ENCODE measurements around the gene ELFN2. TPM values are rescaled to one million over a fixed set of nuclear protein-coding genes. Genes with fewer than 3 reads are reported as not detected.
A peak's percentile ranks its signal among the peaks of the same experiment; 100 is the strongest.

The ELFN2 gene
- total RNA-seq, 2 experiments from 2014 or later, result 0.28 to 0.38 TPM

DNA sequence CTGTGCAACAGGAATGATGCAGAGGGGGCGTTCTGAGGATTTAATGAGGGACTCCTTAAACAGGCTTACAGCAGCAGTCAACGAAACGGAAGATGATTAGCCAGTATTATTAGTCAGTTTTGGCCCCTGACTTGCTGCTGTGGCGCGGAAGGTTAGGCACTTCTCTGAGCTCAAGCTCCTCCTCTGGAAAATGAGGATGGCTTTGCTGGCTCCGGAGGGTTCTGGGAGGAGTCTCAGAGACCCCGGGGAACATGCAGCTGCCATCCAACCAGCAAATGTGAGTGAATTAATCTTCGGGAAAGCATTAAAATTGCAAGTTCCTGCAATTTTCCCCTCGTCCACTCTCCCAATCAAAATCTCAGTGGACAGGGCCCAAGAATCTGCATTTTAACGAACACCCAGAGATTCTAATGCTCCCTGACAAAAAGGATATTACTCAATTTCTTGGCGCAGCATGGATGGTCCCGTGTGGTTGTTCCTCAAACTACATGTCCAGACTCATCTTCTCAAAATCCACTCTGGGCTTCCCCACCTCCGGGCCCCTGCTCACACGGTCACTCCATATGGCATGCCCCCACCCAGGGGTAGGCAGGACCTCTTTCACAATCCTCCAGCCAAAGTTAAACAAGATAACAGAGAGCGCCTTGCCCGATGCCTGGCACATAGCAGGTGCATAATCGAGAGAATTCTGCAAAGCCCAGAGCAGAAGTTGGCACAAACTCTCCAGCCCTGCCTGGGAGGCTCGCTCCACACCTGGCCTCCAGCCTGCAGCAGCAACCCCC, 6.4 kb downstream of the ELFN2 start:
- CTCF ChIA-PET, result interaction anchor here (0.8 kb wide), 1 partner anchor 9 kb away, joined by 4 read pairs; no protein-coding TSS in a partner anchor
- POLR2A ChIA-PET, result no interaction called here
- no peak overlapping the region for H3K27ac Mint-ChIP-seq
- H3K4me1 Mint-ChIP-seq, result peaks cover 31% of the 10 kb centered on the region
- no peak for DNase-seq
- H3K36me3 Mint-ChIP-seq (ENCODE audit: low read depth), result no peaks in the 10 kb centered on the region
- H3K27me3 Mint-ChIP-seq, result peaks cover 74% of the 10 kb centered on the region
- peak overlapping the region; percentile 44 for H3K4me3 Mint-ChIP-seq
- no peaks in the 10 kb centered on the region for H3K9me3 Mint-ChIP-seq

DNA sequence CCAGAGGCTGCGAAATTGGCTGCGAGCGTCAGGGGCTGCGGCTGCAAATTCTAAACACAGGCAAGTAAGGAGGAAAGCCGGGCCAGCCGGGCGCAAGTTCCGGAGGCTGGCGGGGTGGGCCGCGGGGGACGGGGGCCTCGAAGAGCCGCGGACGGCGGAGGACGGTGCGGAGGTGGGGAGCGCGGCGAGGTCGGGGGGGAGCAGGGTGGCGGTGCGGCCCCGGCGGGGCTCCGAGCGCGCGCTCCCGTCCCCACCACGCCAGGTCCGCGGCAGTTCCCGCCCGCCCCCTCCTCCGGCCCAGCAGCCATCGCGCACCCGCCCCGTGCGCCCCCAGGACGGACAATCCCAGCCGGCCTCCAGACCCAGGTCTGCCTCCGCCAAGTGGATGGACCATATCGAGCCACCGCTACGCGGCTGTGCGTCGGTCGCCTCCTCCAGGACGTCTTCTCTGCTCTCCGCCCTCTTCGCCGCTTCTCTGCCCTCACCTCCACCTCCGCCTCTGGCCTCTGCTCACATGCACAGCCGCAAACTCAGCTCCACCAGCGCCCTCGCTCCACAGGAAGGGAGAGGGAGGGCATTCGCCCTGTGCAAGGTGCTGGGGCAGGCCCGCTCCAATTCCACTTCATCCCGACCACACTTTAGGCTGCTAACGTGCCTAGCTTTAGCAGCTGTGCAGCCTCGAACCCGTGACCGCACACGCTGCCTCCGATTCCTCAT, 7.2 kb downstream of the ELFN2 start:
- POLR2A ChIA-PET, result no interaction called here
- peak; percentile 47 for DNase-seq
- CTCF ChIA-PET, result interaction anchor here (0.8 kb wide), 1 partner anchor 10 kb away, joined by 4 read pairs; no protein-coding TSS in a partner anchor
- H3K27me3 Mint-ChIP-seq, result peaks cover 68% of the 10 kb centered on the region
- peaks cover 32% of the 10 kb centered on the region for H3K4me1 Mint-ChIP-seq
- no peaks in the 10 kb centered on the region for H3K36me3 Mint-ChIP-seq (ENCODE audit: low read depth)
- no peaks in the 10 kb centered on the region for H3K9me3 Mint-ChIP-seq
- H3K27ac Mint-ChIP-seq, result no peak overlapping the region
- H3K4me3 Mint-ChIP-seq, result peak overlapping the region; percentile 49

DNA sequence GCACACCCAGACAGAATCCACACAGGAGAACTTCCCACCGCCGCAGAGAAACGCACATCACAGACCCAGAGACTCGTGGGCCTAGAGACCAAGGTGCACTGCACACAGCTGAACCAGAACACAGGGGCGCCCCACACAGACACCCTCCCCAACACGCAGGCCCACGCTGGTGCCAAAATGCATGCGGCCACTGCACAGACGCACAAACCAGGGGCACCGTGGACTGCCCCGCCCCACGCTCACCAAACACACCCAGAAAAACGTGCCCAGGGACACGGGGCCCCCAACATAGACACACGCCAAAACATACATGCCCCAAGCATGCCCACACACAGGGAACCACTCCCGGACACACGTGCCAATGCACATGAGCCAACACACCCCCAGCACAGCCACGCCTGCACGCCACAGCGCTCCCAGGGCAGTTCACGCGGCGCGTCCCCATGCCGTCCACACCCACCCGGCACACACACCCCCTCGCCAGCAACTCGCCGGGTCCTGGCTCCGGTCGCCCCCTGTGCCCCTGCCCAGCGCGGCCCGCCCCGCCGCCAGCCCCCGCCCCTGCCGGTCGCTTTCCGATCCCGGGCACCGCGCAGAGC, 7.8 kb downstream of the ELFN2 start:
- Mint-ChIP-seq H3K27ac (no peak overlapping the region), H3K27me3 (peaks cover 68% of the 10 kb centered on the region)

DNA sequence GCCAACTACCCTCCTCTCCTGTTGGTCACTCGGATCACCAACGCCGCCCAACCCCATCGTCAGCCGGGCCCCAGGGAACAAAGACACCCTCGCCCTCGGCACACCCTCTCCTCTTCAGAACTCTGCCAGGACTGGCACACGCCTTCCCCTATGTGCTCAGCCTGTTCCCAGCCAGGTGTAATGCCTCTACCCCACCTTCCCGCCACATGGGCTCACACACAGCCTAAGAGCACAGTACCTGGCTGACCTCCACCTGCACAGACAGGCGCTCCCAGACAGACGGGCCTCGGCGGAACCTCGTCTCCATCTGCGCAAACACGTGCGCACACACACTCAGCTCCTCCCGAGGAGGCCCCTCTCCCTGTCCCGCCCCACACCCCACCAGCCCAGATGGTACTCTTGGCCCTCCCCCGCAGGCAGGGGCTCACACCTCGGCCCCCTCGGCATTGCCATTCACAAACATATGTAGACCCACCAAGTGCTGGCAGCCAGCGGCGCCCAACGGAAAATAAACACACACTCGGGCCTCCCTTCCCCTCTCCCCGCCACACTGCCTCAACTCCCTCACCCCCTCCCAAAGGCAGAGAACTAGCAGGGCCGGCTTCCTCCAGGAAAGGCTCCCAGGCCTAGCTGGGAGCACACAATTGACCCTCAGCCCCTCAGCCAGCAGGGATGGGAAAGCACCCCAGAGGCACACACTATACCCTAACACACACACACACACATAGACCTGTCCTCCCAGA, 8.5 kb downstream of the ELFN2 start:
- CTCF ChIA-PET, result no interaction called here

More for the DNA sequence above, 7.8 kb downstream of the ELFN2 start:
- peaks cover 32% of the 10 kb centered on the region for H3K4me1 Mint-ChIP-seq
- H3K36me3 Mint-ChIP-seq (ENCODE audit: low read depth), result no peaks in the 10 kb centered on the region
- H3K9me3 Mint-ChIP-seq, result no peaks in the 10 kb centered on the region
- DNase-seq, result no peak
- ChIA-PET POLR2A (no interaction called here), CTCF (no interaction called here)
- peak overlapping the region; percentile 49 for H3K4me3 Mint-ChIP-seq

DNA sequence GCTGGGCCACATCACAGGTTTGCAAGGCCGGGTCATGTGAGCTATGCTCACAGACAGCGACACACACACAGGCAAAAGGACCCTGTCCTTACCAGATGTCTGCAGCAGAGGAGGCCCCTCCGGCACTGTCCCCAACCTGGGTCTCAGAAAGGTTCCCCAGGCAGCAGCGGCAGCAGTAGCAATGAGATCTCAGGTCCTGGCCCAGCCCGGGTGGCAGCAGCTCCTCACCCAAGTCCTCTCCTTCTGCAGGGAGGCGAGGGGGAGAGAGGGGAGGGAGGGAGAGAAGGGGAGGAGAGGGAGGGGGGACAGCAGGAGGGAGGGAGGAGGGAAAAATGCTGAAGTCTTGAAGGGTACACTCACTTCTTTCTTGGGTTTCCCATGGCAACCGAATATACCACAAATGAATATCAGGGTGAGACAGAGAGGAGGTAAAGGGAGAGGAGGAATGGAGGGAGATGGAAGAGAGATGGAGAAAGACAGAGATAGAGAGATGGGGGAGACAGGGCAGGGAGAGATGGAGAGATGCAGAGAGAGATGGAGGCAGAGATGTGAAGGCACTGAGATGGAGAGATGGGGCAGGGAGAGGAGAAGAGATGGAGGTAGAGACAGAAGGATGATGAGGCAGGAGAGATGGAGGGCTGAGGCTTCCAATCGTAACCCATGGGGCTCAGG, 9.5 kb downstream of the ELFN2 start:
- CTCF ChIA-PET, result no interaction called here
- Mint-ChIP-seq H3K27ac (no peak overlapping the region), H3K4me3 (no peak overlapping the region), H3K9me3 (no peaks in the 10 kb centered on the region), H3K4me1 (peaks cover 35% of the 10 kb centered on the region), H3K36me3 (ENCODE audit: low read depth) (no peaks in the 10 kb centered on the region), H3K27me3 (peaks cover 70% of the 10 kb centered on the region)
- DNase-seq, result no peak
- POLR2A ChIA-PET, result no interaction called here

More for the DNA sequence above, 8.5 kb downstream of the ELFN2 start:
- Mint-ChIP-seq H3K36me3 (ENCODE audit: low read depth) (no peaks in the 10 kb centered on the region), H3K27ac (no peak overlapping the region), H3K9me3 (no peaks in the 10 kb centered on the region), H3K4me1 (peaks cover 32% of the 10 kb centered on the region), H3K27me3 (peaks cover 67% of the 10 kb centered on the region), H3K4me3 (peak overlapping the region; percentile 49)
- DNase-seq, result no peak
- POLR2A ChIA-PET, result no interaction called here

DNA sequence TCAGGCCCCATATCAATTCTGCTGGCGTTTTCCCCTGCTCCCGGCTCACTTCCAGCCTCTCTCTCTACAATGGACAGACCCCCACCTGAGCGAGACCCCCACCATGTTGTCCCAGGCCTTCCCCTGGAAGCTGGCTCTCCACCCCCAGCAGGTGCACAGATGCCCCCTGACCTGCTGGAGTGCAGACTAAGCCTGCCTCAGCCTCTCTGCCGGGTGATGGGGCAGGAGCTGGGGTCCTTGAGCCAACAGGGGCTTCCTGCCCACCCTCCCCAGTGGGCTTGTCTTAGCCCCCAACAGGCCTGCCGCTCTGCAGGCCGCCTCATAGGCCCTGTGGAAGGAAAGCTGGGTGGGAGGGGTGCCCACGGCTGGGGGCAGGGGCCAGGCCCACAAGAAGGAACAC, 10.0 kb downstream of the ELFN2 start:
- Mint-ChIP-seq H3K9me3 (no peaks in the 10 kb centered on the region), H3K4me3 (no peak overlapping the region), H3K4me1 (peaks cover 36% of the 10 kb centered on the region), H3K36me3 (ENCODE audit: low read depth) (no peaks in the 10 kb centered on the region), H3K27ac (no peak overlapping the region), H3K27me3 (peaks cover 71% of the 10 kb centered on the region)
- CTCF ChIA-PET, result interaction anchor here (1.0 kb wide), 1 partner anchor 11 kb away, joined by 3 read pairs; no protein-coding TSS in a partner anchor
- DNase-seq, result no peak
- POLR2A ChIA-PET, result no interaction called here

DNA sequence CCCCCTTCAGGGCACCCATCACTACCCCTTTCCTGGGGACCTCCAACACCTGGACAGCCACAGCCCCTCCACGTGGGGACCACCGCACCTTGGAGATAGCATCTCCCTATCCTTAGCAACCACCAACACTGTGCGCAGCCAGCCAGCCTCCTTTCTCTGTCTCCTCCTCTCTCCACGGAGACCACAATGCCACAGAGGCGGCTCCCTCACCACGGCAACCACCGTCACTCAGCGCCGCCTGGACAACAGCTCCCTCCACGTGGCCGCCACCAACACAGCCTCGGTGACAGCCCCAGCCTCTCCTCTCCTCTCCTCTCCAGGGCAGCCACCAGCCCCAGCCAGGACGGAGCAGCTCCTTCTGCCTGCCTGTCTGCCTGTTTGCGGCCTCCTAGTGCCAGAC, 10.5 kb downstream of the ELFN2 start:
- CTCF ChIA-PET, result interaction anchor here (1.0 kb wide), 1 partner anchor 12 kb away, joined by 3 read pairs; no protein-coding TSS in a partner anchor
- Mint-ChIP-seq H3K36me3 (ENCODE audit: low read depth) (no peaks in the 10 kb centered on the region), H3K4me1 (peaks cover 36% of the 10 kb centered on the region), H3K27me3 (peaks cover 67% of the 10 kb centered on the region), H3K4me3 (no peak overlapping the region), H3K9me3 (no peaks in the 10 kb centered on the region), H3K27ac (no peak overlapping the region)
- peak; percentile 70 for DNase-seq
- POLR2A ChIA-PET, result no interaction called here

DNA sequence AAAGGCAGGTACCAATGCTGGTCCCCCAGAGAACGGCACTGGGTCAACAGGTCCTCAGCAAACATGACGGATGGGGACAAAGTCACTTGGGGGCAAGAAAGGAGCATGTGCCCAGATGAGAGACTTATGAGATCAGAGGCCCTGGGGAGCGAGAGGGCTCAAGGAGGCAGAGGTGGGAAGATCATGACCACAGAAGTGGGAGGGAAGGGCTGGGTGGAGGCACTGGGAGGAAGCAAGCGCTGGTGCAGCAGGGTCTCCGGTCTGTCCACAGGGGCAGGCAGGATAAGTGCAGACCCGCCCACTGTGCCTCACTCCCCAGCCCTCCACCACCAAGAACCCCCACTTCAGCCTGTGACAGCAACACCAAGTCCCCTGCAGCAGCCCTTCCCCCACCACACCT, 10.9 kb downstream of the ELFN2 start:
- Mint-ChIP-seq H3K27ac (no peak overlapping the region), H3K9me3 (no peaks in the 10 kb centered on the region), H3K27me3 (peaks cover 63% of the 10 kb centered on the region), H3K36me3 (ENCODE audit: low read depth) (no peaks in the 10 kb centered on the region), H3K4me1 (peaks cover 36% of the 10 kb centered on the region), H3K4me3 (no peak overlapping the region)
- ChIA-PET POLR2A (no interaction called here), CTCF (interaction anchor here (1.0 kb wide), 1 partner anchor 12 kb away, joined by 3 read pairs; no protein-coding TSS in a partner anchor)
- no peak for DNase-seq

DNA sequence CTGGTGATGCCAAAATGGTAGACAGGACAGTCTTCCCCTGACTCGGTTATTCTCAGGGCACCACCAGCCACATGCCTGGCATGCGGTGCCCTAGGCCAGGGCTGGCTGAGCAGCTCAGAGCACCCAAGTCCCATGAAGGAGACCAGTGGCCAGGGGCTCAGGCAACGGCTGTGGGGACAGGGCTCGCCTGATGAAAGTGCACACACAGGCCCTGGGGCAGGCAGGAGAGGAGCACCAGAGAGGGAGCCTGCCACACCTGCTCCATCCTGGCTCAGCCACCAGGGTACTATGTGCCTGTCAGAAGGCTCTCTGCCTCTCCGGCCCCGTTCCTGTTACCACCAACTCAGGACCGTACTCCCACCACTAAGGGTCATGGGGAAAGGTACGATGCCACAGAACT, 12.1 kb downstream of the ELFN2 start:
- Mint-ChIP-seq H3K4me1 (peaks cover 33% of the 10 kb centered on the region), H3K27me3 (peaks cover 52% of the 10 kb centered on the region), H3K4me3 (no peak overlapping the region), H3K36me3 (ENCODE audit: low read depth) (no peaks in the 10 kb centered on the region), H3K9me3 (no peaks in the 10 kb centered on the region), H3K27ac (no peak overlapping the region)
- no peak for DNase-seq
- POLR2A ChIA-PET, result no interaction called here
- CTCF ChIA-PET, result no interaction called here

DNA sequence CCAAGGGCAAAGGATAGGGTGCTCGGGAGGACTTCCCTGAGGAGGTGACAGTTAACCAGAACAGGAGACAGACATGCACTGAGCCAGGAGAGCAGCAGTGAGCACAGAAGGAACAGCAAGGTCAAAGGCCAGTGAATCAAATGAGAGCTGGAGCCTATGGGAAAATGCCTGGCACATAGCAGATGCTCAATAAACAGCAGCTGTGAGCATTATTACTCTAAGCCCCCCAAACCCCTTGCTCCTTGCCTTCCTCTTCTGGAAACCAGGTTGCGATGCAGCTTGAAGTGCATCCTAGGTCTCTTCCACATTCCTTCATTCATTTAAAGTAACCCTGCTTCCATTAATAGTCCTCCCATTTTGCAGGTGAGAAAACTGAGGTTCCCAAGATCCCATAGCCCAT, 13.0 kb downstream of the ELFN2 start:
- Mint-ChIP-seq H3K9me3 (no peaks in the 10 kb centered on the region), H3K36me3 (ENCODE audit: low read depth) (no peaks in the 10 kb centered on the region), H3K27me3 (peaks cover 49% of the 10 kb centered on the region), H3K4me3 (no peak overlapping the region), H3K27ac (no peak overlapping the region), H3K4me1 (peaks cover 28% of the 10 kb centered on the region)
- POLR2A ChIA-PET, result no interaction called here
- no peak for DNase-seq
- CTCF ChIA-PET, result interaction anchor here (1.0 kb wide), 1 partner anchor 10 kb away, joined by 3 read pairs; no protein-coding TSS in a partner anchor

DNA sequence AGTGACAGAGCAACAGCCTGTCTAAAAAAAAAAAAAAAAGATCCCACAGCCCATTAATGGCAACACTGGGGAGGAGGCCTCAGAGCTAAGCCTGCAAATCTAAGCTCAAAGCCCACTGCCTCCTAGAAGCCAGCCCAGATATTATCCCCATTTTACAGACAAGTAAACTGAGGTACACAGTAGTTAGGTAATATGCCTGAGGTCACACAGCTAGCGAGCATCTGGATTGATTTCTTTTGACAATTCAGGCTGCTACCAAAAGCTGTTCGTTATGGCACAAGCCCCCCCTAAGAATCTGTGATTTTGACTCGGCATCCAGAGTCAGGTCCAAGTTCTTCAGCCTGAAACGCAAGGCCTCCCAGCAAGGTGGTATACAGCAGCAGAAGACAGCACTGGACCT, 13.7 kb downstream of the ELFN2 start:
- ChIA-PET CTCF (interaction anchor here (0.6 to 1.0 kb wide), 2 partner anchors 10 to 25 kb away, joined by 3 read pairs; no protein-coding TSS in a partner anchor), POLR2A (no interaction called here)
- H3K27ac Mint-ChIP-seq, result no peak overlapping the region
- H3K36me3 Mint-ChIP-seq (ENCODE audit: low read depth), result no peaks in the 10 kb centered on the region
- DNase-seq, result no peak
- H3K4me3 Mint-ChIP-seq, result no peak overlapping the region
- peaks cover 23% of the 10 kb centered on the region for H3K4me1 Mint-ChIP-seq
- no peaks in the 10 kb centered on the region for H3K9me3 Mint-ChIP-seq
- H3K27me3 Mint-ChIP-seq, result peaks cover 41% of the 10 kb centered on the region

DNA sequence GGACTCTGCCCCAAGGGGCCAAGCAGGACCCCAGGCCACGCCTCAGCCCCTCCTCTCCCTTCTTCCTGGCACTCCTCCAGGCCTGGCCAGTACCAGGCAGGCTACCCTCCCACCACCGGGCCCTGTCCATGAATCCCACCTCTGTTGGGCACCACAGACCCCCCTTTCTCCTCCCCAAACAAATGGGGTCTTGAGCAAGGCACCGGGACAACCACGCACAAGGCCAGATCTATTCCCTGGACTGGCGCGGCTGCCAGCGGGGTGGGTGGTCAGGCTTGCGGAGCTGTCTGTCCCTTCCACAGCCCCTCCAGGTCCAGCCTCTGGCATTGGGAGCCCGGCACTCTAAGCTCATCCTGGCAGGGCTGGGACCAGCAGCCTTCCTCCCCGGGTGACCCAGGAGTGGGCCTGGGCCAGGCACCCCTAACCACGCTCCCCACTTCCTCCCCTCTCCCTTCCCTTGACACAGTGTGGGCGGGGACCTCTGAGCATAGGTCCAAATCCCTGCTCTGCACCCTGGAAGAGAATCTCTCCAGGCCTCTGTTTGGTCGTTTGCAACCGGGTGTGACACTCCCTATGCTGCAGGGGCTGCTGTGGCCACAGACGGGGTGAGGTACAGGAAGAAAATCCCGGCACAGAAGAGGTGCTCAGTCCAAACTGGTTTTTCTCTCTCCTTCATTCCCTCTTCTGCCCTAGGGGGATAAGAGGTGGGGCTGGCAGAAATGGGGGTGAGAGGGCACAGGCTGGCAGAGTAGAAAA, 14.6 kb downstream of the ELFN2 start:
- DNase-seq, result no peak
- Mint-ChIP-seq H3K27me3 (peaks cover 34% of the 10 kb centered on the region), H3K9me3 (no peaks in the 10 kb centered on the region), H3K27ac (no peak overlapping the region), H3K4me3 (no peak overlapping the region), H3K4me1 (peaks cover 21% of the 10 kb centered on the region), H3K36me3 (ENCODE audit: low read depth) (no peaks in the 10 kb centered on the region)
- CTCF ChIA-PET, result interaction anchor here (1.0 kb wide), 1 partner anchor 19 kb away, joined by 3 read pairs; no protein-coding TSS in a partner anchor
- POLR2A ChIA-PET, result no interaction called here
